ENCODE measurements around the gene GCC1.

DNA sequence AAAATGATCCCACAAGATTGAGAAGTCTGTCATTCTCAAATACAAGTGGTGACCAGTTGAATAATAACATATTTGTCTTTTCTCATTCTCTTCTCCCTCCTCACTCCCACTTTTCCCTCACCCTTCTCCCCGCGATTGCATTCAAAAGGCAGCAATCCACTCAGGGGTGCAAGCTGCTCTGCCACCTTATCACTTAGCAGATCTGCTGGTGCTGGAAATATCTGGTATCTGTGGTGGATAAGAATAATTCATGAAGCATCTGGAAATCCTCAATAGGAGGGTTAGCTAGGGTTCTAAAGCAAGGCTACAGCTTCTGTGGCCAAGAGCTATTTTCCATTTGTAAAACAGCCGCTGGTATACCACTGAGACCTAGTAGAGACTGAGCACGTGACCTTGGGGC lies 43.8 kb downstream of the GCC1 start:
- TF ChIP-seq POLR2AphosphoS5 (IDR thresholded peaks at IDR 0.05; ENCODE audit: low read depth, low read length): no peak
- TF ChIP-seq SIN3A (IDR thresholded peaks at IDR 0.05; ENCODE audit: borderline replicate concordance, insufficient read depth, low read length): no peak
- TF ChIP-seq, protein P1, sequence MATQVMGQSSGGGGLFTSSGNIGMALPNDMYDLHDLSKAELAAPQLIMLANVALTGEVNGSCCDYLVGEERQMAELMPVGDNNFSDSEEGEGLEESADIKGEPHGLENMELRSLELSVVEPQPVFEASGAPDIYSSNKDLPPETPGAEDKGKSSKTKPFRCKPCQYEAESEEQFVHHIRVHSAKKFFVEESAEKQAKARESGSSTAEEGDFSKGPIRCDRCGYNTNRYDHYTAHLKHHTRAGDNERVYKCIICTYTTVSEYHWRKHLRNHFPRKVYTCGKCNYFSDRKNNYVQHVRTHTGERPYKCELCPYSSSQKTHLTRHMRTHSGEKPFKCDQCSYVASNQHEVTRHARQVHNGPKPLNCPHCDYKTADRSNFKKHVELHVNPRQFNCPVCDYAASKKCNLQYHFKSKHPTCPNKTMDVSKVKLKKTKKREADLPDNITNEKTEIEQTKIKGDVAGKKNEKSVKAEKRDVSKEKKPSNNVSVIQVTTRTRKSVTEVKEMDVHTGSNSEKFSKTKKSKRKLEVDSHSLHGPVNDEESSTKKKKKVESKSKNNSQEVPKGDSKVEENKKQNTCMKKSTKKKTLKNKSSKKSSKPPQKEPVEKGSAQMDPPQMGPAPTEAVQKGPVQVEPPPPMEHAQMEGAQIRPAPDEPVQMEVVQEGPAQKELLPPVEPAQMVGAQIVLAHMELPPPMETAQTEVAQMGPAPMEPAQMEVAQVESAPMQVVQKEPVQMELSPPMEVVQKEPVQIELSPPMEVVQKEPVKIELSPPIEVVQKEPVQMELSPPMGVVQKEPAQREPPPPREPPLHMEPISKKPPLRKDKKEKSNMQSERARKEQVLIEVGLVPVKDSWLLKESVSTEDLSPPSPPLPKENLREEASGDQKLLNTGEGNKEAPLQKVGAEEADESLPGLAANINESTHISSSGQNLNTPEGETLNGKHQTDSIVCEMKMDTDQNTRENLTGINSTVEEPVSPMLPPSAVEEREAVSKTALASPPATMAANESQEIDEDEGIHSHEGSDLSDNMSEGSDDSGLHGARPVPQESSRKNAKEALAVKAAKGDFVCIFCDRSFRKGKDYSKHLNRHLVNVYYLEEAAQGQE (IDR thresholded peaks at IDR 0.05; ENCODE audit: insufficient read depth in 1 of 2, low read depth in 2 of 2, low read length in 2 of 2): no peak

Data from PFSK-1 (cell line).